PFSK-1 (cell line): ENCODE results near the gene SAPCD1.

Experiments used
- FOXP2 ChIP-seq: optimal IDR thresholded peaks from 2 replicates; pipeline ENCODE3; 2011; ENCODE audit warnings: borderline replicate concordance, control low read depth, inconsistent platforms; ENCODE audit not compliant: insufficient read depth; ENCODE audit errors: extremely low read length, extremely low read depth
- POLR2AphosphoS5 ChIP-seq: IDR thresholded peaks from 2 replicates; pipeline ENCODE4 v1.6.1; 2012; ENCODE audit warnings: low read depth, mild to moderate bottlenecking, control low read depth, low read length, moderate library complexity
- SIN3A ChIP-seq: IDR thresholded peaks from 2 replicates; pipeline ENCODE4 v1.6.1; 2012; ENCODE audit warnings: mild to moderate bottlenecking, low read length, moderate library complexity, borderline replicate concordance; ENCODE audit not compliant: insufficient read depth
- TAF1 ChIP-seq: IDR thresholded peaks from 2 replicates; pipeline ENCODE4 v1.6.1; 2012; ENCODE audit warnings: low read length, control low read depth, borderline replicate concordance; ENCODE audit not compliant: insufficient read depth
- TF ChIP-seq, protein P1 (sequence below), 2 experiments: IDR thresholded peaks; 2 replicates each; pipeline versions ENCODE4 v1.6.1 to v1.8.0; 2011 to 2012; ENCODE audit warnings: low read depth in 2 of 2, low read length in 2 of 2, control low read depth in 1 of 2, inconsistent platforms in 1 of 2, mild to moderate bottlenecking in 1 of 2, moderate library complexity in 1 of 2; ENCODE audit not compliant: insufficient read depth in 1 of 2

SAPCD1 gene

GRCh38 chr6:31777667-31778050 is 15.2 kb downstream of the SAPCD1 start:
- TF ChIP-seq POLR2AphosphoS5 (no peak; the same call in 1 of the 2 replicates), TAF1 (no peak), SIN3A (no peak), FOXP2 (no peak)
- TF ChIP-seq, protein P1, sequence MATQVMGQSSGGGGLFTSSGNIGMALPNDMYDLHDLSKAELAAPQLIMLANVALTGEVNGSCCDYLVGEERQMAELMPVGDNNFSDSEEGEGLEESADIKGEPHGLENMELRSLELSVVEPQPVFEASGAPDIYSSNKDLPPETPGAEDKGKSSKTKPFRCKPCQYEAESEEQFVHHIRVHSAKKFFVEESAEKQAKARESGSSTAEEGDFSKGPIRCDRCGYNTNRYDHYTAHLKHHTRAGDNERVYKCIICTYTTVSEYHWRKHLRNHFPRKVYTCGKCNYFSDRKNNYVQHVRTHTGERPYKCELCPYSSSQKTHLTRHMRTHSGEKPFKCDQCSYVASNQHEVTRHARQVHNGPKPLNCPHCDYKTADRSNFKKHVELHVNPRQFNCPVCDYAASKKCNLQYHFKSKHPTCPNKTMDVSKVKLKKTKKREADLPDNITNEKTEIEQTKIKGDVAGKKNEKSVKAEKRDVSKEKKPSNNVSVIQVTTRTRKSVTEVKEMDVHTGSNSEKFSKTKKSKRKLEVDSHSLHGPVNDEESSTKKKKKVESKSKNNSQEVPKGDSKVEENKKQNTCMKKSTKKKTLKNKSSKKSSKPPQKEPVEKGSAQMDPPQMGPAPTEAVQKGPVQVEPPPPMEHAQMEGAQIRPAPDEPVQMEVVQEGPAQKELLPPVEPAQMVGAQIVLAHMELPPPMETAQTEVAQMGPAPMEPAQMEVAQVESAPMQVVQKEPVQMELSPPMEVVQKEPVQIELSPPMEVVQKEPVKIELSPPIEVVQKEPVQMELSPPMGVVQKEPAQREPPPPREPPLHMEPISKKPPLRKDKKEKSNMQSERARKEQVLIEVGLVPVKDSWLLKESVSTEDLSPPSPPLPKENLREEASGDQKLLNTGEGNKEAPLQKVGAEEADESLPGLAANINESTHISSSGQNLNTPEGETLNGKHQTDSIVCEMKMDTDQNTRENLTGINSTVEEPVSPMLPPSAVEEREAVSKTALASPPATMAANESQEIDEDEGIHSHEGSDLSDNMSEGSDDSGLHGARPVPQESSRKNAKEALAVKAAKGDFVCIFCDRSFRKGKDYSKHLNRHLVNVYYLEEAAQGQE (IDR thresholded peaks at IDR 0.05; ENCODE audit: insufficient read depth in 1 of 2, low read depth in 2 of 2, low read length in 2 of 2) = no peak

GRCh38 chr6:31778193-31778592 is 15.7 kb downstream of the SAPCD1 start:
- no peak for TF ChIP-seq TAF1
- no peak for TF ChIP-seq POLR2AphosphoS5
- TF ChIP-seq FOXP2 = no peak
- TF ChIP-seq SIN3A = no peak
- TF ChIP-seq, protein P1 (IDR thresholded peaks at IDR 0.05; ENCODE audit: insufficient read depth in 1 of 2, low read depth in 2 of 2, low read length in 2 of 2) = no peak

GRCh38 chr6:31778999-31779885 is 16.8 kb downstream of the SAPCD1 start:
- no peak for TF ChIP-seq SIN3A
- TF ChIP-seq FOXP2 = no peak
- no peak for TF ChIP-seq POLR2AphosphoS5
- TF ChIP-seq, protein P1 (IDR thresholded peaks at IDR 0.05; ENCODE audit: insufficient read depth in 1 of 2, low read depth in 2 of 2, low read length in 2 of 2) = no peak
- TF ChIP-seq TAF1 = no peak

DNA sequence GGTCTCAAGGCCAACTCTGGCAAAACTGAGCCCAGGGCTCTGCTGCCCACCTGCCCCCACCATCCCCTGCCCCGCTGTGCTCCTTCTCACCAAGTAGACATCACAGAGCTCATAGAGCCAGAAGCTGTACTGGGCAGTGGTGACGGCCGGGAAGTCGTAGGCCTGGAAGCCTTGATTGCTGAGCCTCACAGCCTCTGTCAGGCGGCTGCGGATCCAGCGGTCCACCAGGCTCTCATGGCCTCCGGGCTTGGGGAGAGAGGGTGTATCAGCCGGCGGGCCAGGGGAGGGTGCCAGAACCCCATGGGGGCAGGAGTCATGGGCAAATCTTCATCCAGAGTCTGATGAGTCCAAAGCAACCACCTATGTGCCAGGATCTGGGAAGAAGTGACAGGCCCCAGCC is 17.5 kb downstream of the SAPCD1 start:
- TF ChIP-seq POLR2AphosphoS5 (no peak), FOXP2 (no peak), TAF1 (no peak), SIN3A (no peak)
- TF ChIP-seq, protein P1 (IDR thresholded peaks at IDR 0.05; ENCODE audit: insufficient read depth in 1 of 2, low read depth in 2 of 2, low read length in 2 of 2) = no peak
